Tibial nerve (tissue), 3 donors: ENCODE data around the gene TP53I11.

Experiments
- POLR2A ChIP-seq, 2 donors: fragments of 450-650 bp; IDR thresholded peaks; one replicate each; pipeline ENCODE4 v1.6.1; 2017; ENCODE audit warnings: antibody characterized with exemption in 2 of 2, mild to moderate bottlenecking in 2 of 2, moderate library complexity in 2 of 2
- TF ChIP-seq, protein P1 (sequence below), 5 experiments: fragments of 200-600 bp in 3 of 5; fragments of 450-650 bp in 2 of 5; sonication (generic) in 3 of 5; IDR thresholded peaks; one replicate each; pipeline ENCODE4 v1.5.1; 2016 to 2019; ENCODE audit warnings: antibody characterized with exemption in 5 of 5, mild to moderate bottlenecking in 3 of 5, moderate library complexity in 2 of 5

DNA sequence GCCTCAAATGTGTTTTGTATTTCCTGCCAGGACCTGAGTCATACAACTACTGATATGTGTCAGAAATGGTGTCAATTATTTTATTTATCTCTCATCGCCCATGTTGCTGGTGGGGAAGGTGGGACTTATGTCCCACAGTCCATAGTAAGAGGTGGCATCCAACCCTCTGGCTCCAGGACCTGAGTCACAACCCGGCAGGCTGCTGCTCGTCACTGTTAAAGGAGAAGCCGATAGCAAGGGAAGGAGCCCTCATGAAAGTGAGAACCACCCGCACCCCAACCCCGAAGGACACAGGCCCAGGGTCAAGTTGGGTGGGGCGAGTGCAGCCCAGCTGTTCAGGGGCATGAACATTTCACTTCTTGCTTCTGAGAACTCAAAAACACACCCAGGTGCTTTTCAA, 33.1 kb upstream of the TP53I11 start:
- TF ChIP-seq, protein P1, sequence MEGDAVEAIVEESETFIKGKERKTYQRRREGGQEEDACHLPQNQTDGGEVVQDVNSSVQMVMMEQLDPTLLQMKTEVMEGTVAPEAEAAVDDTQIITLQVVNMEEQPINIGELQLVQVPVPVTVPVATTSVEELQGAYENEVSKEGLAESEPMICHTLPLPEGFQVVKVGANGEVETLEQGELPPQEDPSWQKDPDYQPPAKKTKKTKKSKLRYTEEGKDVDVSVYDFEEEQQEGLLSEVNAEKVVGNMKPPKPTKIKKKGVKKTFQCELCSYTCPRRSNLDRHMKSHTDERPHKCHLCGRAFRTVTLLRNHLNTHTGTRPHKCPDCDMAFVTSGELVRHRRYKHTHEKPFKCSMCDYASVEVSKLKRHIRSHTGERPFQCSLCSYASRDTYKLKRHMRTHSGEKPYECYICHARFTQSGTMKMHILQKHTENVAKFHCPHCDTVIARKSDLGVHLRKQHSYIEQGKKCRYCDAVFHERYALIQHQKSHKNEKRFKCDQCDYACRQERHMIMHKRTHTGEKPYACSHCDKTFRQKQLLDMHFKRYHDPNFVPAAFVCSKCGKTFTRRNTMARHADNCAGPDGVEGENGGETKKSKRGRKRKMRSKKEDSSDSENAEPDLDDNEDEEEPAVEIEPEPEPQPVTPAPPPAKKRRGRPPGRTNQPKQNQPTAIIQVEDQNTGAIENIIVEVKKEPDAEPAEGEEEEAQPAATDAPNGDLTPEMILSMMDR (IDR thresholded peaks at IDR 0.05) = no peak
- TF ChIP-seq POLR2A (IDR thresholded peaks at IDR 0.05) = no peak
